Endothelial cell of umbilical vein (primary cell): Measurements from ENCODE around the gene DNMT3L.

Experiments
- FOS ChIP-seq: IDR thresholded peaks from 2 replicates; pipeline ENCODE4 v1.6.1; 2011; ENCODE audit warnings: mild to moderate bottlenecking, low read length, moderate library complexity, borderline replicate concordance; ENCODE audit not compliant: insufficient read depth
- TF ChIP-seq, protein P1 (sequence below), 2 donors: IDR thresholded peaks; 1 replicate in 1 of 2; 2 replicates in 1 of 2; pipeline ENCODE4 v1.5.1; 2011; ENCODE audit warnings: low read length in 2 of 2, mild to moderate bottlenecking in 2 of 2, moderate library complexity in 2 of 2, control low read depth in 1 of 2, inconsistent platforms in 1 of 2, low read depth in 1 of 2; ENCODE audit not compliant: insufficient read depth in 1 of 2; ENCODE audit errors: extremely low read depth in 1 of 2

DNA sequence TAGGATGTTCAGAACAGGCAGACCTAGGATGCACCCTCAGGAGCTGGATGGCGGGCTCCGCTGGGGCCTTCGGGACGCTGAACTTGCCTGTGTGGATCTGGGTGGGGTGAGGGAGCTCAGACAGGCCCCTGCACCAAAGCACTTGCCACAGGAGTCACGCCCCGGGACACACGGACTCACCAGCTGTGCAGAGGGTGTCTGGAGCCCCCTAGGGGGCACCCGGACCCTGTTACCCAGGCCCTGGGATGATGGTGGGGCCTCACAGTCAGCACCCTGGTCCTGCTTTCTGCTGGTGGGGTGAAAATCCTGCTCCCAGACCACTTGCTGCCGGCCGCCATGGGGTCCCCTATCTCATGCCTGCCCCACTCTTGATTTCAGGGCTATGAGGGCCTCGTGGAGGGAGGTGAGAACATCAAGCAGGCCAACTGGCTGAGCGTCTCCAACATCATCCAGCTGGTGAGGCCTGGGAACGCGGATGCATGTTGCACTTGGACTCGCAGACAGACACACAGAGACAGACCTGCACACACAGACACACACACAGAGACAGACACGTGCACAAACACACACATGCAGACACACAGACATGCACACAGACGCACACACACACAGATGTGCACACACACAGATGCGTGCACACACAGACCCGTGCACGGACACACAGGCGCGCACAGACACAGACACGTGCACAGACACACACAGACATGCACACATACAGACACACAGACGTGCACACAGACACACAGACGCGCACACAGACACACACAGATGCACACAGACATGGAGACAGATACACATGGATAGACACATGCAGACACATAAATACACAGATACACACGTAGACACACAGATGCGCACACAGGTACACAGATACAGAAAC is 49.2 kb upstream of the DNMT3L start:
- TF ChIP-seq, protein P1, sequence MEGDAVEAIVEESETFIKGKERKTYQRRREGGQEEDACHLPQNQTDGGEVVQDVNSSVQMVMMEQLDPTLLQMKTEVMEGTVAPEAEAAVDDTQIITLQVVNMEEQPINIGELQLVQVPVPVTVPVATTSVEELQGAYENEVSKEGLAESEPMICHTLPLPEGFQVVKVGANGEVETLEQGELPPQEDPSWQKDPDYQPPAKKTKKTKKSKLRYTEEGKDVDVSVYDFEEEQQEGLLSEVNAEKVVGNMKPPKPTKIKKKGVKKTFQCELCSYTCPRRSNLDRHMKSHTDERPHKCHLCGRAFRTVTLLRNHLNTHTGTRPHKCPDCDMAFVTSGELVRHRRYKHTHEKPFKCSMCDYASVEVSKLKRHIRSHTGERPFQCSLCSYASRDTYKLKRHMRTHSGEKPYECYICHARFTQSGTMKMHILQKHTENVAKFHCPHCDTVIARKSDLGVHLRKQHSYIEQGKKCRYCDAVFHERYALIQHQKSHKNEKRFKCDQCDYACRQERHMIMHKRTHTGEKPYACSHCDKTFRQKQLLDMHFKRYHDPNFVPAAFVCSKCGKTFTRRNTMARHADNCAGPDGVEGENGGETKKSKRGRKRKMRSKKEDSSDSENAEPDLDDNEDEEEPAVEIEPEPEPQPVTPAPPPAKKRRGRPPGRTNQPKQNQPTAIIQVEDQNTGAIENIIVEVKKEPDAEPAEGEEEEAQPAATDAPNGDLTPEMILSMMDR (IDR thresholded peaks at IDR 0.05; ENCODE audit: extremely low read depth in 1 of 2, insufficient read depth in 1 of 2, low read depth in 1 of 2, low read length in 2 of 2) = no peak
- no peak for TF ChIP-seq FOS
